Astrocyte of the cerebellum (primary cell): Measurements from ENCODE around the gene CCDC184.

Experiments
- DNase-seq: peaks from one replicate; pipeline ENCODE4 v3.0.0-alpha.2; 2011; ENCODE audit warnings: low read depth
- H3K4me3 ChIP-seq: 2 replicates; pipeline ENCODE4 v1.5.1; 2011; ENCODE audit warnings: mild to moderate bottlenecking, low read depth, low read length, moderate library complexity
- in situ Hi-C: cut with HindIII; loops from 2 replicates; pipeline ENCODE4 v1.10.0; 2017; ENCODE audit warnings: low sequenced_read_pairs
- TF ChIP-seq, protein P1 (sequence below): IDR thresholded peaks from 2 replicates; pipeline ENCODE4 v1.5.1; 2012; ENCODE audit warnings: low read length, low read depth, moderate library complexity, mild to moderate bottlenecking; ENCODE audit errors: missing control alignments

The CCDC184 gene

DNA sequence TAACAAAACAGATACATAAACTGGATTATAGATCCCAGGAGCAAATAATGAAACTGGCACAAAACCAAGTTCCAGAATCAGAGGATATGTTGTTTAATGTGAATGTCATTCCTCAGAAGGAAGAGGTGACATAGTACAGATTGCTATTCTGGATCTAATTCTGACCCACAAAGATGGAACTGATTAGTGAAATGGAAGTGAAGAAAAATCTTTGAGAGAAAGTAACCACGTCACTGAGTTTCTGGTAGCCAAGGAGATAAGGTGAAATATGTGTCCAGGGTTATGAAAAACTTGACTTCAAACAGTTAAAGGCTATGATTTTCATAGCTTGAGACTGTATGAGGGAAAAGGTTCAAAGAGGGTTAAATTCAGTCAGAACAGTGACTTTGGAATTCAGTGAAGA is 11.4 kb downstream of the CCDC184 start:
- TF ChIP-seq, protein P1, sequence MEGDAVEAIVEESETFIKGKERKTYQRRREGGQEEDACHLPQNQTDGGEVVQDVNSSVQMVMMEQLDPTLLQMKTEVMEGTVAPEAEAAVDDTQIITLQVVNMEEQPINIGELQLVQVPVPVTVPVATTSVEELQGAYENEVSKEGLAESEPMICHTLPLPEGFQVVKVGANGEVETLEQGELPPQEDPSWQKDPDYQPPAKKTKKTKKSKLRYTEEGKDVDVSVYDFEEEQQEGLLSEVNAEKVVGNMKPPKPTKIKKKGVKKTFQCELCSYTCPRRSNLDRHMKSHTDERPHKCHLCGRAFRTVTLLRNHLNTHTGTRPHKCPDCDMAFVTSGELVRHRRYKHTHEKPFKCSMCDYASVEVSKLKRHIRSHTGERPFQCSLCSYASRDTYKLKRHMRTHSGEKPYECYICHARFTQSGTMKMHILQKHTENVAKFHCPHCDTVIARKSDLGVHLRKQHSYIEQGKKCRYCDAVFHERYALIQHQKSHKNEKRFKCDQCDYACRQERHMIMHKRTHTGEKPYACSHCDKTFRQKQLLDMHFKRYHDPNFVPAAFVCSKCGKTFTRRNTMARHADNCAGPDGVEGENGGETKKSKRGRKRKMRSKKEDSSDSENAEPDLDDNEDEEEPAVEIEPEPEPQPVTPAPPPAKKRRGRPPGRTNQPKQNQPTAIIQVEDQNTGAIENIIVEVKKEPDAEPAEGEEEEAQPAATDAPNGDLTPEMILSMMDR: no peak
- no peak for DNase-seq
- in situ Hi-C loops: no loop called here
- H3K4me3 ChIP-seq: no peak overlapping the region

- TF ChIP-seq, protein P1: peak; percentile 49
- H3K4me3 ChIP-seq: peak overlapping the region; percentile 63
- in situ Hi-C loops: no loop called here
- DNase-seq: no peak
Measured at GRCh38 chr12:48197549-48197970, 14.1 kb downstream of the CCDC184 start.

DNA sequence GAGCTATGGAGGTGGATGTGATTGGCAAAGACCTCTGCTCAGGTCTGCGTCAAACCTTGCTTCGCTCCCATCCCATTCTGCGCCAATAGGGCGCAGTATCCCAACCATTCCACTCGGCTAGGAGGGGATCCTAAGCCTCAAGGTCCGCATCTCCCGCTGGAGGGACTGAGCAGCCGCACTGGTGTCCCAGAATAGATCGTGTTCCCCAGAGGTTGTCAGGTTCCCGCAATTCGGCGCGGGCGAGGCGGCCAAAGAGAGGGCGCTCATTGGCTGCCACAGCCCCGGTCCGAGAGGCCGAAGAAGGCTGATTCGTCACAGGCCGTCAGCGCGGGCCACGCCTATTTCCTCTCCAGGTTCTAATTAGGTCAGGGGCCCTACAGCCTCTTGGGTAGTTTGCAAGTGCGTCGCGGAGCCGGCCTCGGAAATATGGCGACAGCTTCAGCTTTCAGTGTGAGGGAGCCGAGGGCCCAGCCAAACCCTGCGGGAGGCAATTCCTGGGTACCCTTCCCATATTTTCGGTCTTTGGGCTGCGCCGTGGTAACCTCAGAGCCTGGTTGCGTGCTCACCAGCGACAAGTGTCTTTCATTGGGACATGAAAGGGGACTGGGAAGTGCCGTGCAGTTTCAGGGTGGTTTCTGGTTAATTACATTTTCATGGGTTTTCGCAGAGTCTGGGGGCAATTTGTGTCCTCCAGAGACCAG is 14.7 kb downstream of the CCDC184 start:
- H3K4me3 ChIP-seq: peak overlapping the region; percentile 63

DNA sequence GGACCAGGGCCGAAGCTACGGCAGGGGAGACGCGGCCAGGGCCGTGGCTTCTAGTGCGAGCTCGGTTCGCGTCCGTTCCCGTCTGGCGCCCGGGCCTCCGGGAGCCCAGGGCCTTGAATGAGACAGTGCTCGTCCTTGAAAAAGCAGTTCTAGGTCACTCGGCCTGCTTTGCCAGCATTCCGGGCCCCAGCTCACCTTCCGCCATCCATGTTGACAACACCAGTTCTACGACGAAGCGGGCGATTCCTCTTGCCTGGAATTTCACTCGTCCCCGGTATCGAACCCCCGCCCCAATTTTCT is 15.2 kb downstream of the CCDC184 start:
- TF ChIP-seq, protein P1: no peak
- in situ Hi-C loops: no loop called here
- DNase-seq: no peak
- peak overlapping the region; percentile 63 for H3K4me3 ChIP-seq

More for the DNA sequence above, 14.7 kb downstream of the CCDC184 start:
- DNase-seq: peak; percentile 72
- in situ Hi-C loops: no loop called here
- TF ChIP-seq, protein P1: peak; percentile 38

GRCh38 chr12:48198985-48199384 is 15.5 kb downstream of the CCDC184 start:
- in situ Hi-C loops: no loop called here
- TF ChIP-seq, protein P1: no peak
- peak overlapping the region; percentile 63 for H3K4me3 ChIP-seq
- no peak for DNase-seq

DNA sequence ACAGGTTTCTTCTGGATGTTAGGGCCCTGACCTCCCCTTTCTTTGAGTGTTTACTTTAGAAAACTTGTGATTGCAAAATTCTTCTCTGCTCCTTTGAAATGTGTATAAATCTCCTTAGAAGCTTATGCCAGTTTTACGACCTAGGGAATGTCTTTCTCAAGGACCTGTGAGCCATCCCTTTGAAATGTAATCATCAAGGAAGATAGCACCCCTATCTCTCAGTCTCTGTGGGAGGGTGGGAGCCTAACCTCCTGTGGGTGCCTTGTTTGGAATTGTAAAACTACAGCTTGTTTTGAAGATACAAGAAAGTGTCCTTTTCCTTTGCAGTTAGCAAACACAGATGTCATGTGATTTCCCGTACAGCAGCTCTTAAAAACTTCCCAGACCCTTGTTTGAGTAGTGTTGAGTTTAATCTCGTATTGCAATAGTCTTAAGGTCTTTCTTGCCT is 16.4 kb downstream of the CCDC184 start:
- H3K4me3 ChIP-seq: no peak overlapping the region
- DNase-seq: no peak
- in situ Hi-C loops: no loop called here

More for the DNA sequence above, 16.4 kb downstream of the CCDC184 start:
- TF ChIP-seq, protein P1: no peak
